C4-2B (cell line): ENCODE measurements around the gene ANAPC2.

Experiments used
- CTCF ChIP-seq: fragments of 450-650 bp; conservative IDR thresholded peaks from 2 replicates; pipeline ENCODE4 v1.5.1; 2017; ENCODE audit warnings: mild to moderate bottlenecking
- ZFX ChIP-seq: fragments of 450-650 bp; IDR thresholded peaks from 2 replicates; pipeline ENCODE4 v1.6.1; 2017

GRCh38 chr9:137218212-137218753 lies 29.9 kb upstream of the ANAPC2 start:
- no peak for TF ChIP-seq CTCF
- TF ChIP-seq ZFX: 0 out of 2 replicates have a peak, but pooled peaks have one; percentile 51
